GM11168 (cell line): ENCODE measurements around the gene HMOX2.

Experiments
- in situ Hi-C: fragments of 300-500 bp; cut with MboI; formaldehyde crosslinking; loops from one replicate; pipeline ENCODE4 v1.12.0; 2022; ENCODE audit warnings: low sequenced_read_pairs; ENCODE audit not compliant: unreplicated experiment

The HMOX2 gene

GRCh38 chr16:4538350-4539235, 62.4 kb downstream of the HMOX2 start, which contains the start of gene CDIP1:
Gene CDIP1 (minus strand): TSS chr16:4538773. CDS start chr16:4514130, 24,643 bp downstream.
- in situ Hi-C loops, result no loop called here

GRCh38 chr16:4539716-4540284, 63.6 kb downstream of the HMOX2 start:
- in situ Hi-C loops, result no loop called here

- in situ Hi-C loops, result no loop called here
These were observed 68.3 kb downstream of the HMOX2 start for GRCh38 chr16:4544473-4544872.

- in situ Hi-C loops, result no loop called here
These were observed 71.9 kb downstream of the HMOX2 start for GRCh38 chr16:4548124-4548523.

- in situ Hi-C loops, result no loop called here
These were observed 74.4 kb downstream of the HMOX2 start for GRCh38 chr16:4550591-4550990.

GRCh38 chr16:4552541-4552940, 76.3 kb downstream of the HMOX2 start:
- in situ Hi-C loops, result no loop called here

- in situ Hi-C loops, result no loop called here
These were observed 79.9 kb downstream of the HMOX2 start, which contains the start of gene C16orf96 for GRCh38 chr16:4556112-4556511. Gene C16orf96 (plus strand): TSS chr16:4556340. CDS start chr16:4556490, 150 bp downstream.

- in situ Hi-C loops, result no loop called here
These were observed 80.4 kb downstream of the HMOX2 start for GRCh38 chr16:4556580-4556979.

GRCh38 chr16:4557973-4558372, 81.8 kb downstream of the HMOX2 start:
- in situ Hi-C loops, result no loop called here
